GM23248 (cell line): Measurements from ENCODE around the gene EIF3A.

Source experiments
- EZH2 ChIP-seq: fragments of 200-600 bp; sonication (generic); IDR thresholded peaks from 2 replicates; pipeline ENCODE4 v1.6.1; 2018; ENCODE audit warnings: antibody characterized with exemption, mild to moderate bottlenecking; ENCODE audit not compliant: insufficient read depth, poor library complexity, severe bottlenecking
- EZH2phosphoT487 ChIP-seq: fragments of 200-600 bp; sonication (generic); IDR thresholded peaks from 2 replicates; pipeline ENCODE4 v1.6.1; 2018; ENCODE audit warnings: antibody characterized with exemption, moderate library complexity, mild to moderate bottlenecking, low read depth; ENCODE audit not compliant: insufficient read depth

GRCh38 chr10:118990326-118990725 lies 90.3 kb downstream of the EIF3A start:
- TF ChIP-seq EZH2phosphoT487 = no peak
- no peak for TF ChIP-seq EZH2
